A549 treated with AZD2906 at 1 μM for 4 hours (cell line): ENCODE data around the gene SYNJ2BP. TPM values are rescaled to one million over a fixed set of nuclear protein-coding genes. Genes with fewer than 3 reads are reported as not detected.

Experiments used
- total RNA-seq: library from RNA; stranded (reverse); fragments of 200-300 nt; extraction: Qiagen RNA extraction; gene quantifications from 5 replicates; pipeline ENCODE4 v1.2.3, GENCODE V29; 2022

SYNJ2BP gene
- total RNA-seq, result 6.6 to 10.8 TPM (median 9.6 TPM) in 5 replicates

GRCh38 chr14:70416725-70417349 is at the start of gene SYNJ2BP:
TSS of gene SYNJ2BP (minus strand) at chr14:70417090. CDS start at chr14:70416963, 127 bp downstream.

GRCh38 chr14:70451874-70452273 is 35.0 kb upstream of the SYNJ2BP start, which contains the start of gene ADAM21:
TSS of gene ADAM21 (plus strand) at chr14:70452174. CDS start at chr14:70457500, 5,326 bp downstream.

Other genes starting within 250 kb of the SYNJ2BP start
- 0.02 TPM in 1 of 5 replicates, not detected in the others for gene SLC8A3, start 228.1 kb downstream of the SYNJ2BP start, total RNA-seq
- gene COX16, start 57.4 kb downstream of the SYNJ2BP start, total RNA-seq, result 53.7 to 62.7 TPM (median 56.4 TPM) in 5 replicates
- gene ADAM21, start 35.1 kb upstream of the SYNJ2BP start, total RNA-seq, result 0.02 to 0.03 TPM in 2 of 5 replicates, not detected in the others
- 0.02 to 0.03 TPM in 2 of 5 replicates, not detected in the others for gene ADAM20, start 117.9 kb upstream of the SYNJ2BP start, total RNA-seq
- gene MED6, start 183.6 kb upstream of the SYNJ2BP start, total RNA-seq, result 38.8 to 46.1 TPM (median 41.0 TPM) in 5 replicates
- 3.0 to 3.8 TPM (median 3.2 TPM) in 5 replicates for gene TTC9, start 224.8 kb upstream of the SYNJ2BP start, total RNA-seq